Renal cortex interstitium (tissue), 3 donors: ENCODE results near the gene SDHB. TPM values are rescaled to one million over a fixed set of nuclear protein-coding genes. Genes with fewer than 3 reads are reported as not detected.

ENCODE experiments used
- polyA plus RNA-seq, 3 donors: library from polyadenylated mRNA; unstranded; fragments of 120-200 nt; gene quantifications; one replicate each; pipeline ENCODE4 v1.2.1, GENCODE V29; 2013; ENCODE audit not compliant: insufficient read length in 3 of 3

SDHB gene
- polyA plus RNA-seq, 3 donors: 128 to 170 (median 164) TPM

Other genes with a start within 250 kb of the SDHB start
- 1 to 10 TPM in 1 of 3 donors, not detected in 2; 1.5 TPM for gene RNU1-2, start 158.1 kb downstream of the SDHB start, polyA plus RNA-seq
- gene CROCC, start 132.1 kb downstream of the SDHB start, polyA plus RNA-seq: 10 to 100 TPM; 25.1 to 56.4 (median 45.8) TPM
- 100 to 1,000 TPM; 195 to 226 (median 205) TPM for gene MFAP2, start 73.4 kb downstream of the SDHB start, polyA plus RNA-seq
- 10 to 100 TPM; 27.8 to 38.6 (median 33.9) TPM for gene ATP13A2, start 42.1 kb downstream of the SDHB start, polyA plus RNA-seq
- 1 to 10 TPM; 2.0 to 2.6 (median 2.3) TPM for gene PADI2, start 65.4 kb upstream of the SDHB start, polyA plus RNA-seq
- gene PADI1, start 151.1 kb upstream of the SDHB start, polyA plus RNA-seq: under 1 TPM in 1 of 3 donors, not detected in 2; 0.06 TPM
- gene PADI3, start 195.1 kb upstream of the SDHB start, polyA plus RNA-seq: under 1 TPM; 0.06 to 0.15 (median 0.07) TPM